Activated naive CD4-positive, alpha-beta T cell treated with anti-CD3 and anti-CD28 coated beads, Interleukin-2, amount 10 ng/mL, durations not matched to agents 7 days and 5 days (primary cell): Measurements from ENCODE around the gene XRCC4.

Experiments
- CTCF ChIA-PET: fragments of 350-600 bp; sonication (Branson Sonifier 250); formaldehyde crosslinking; loops from one replicate; lab custom pipeline; 2021; ENCODE audit warnings: antibody characterized with exemption; lab: Charles Lee
- DNase-seq: peaks from one replicate; pipeline ENCODE4 v3.0.0-alpha.2; 2020
- H3K27ac Mint-ChIP-seq: one replicate; pipeline ENCODE4 v1.8.0; 2021; ENCODE audit warnings: mild to moderate bottlenecking, moderate library complexity, mixed read lengths
- H3K27me3 Mint-ChIP-seq: one replicate; pipeline ENCODE4 v1.8.0; 2021; ENCODE audit warnings: mild to moderate bottlenecking, mixed read lengths
- H3K36me3 Mint-ChIP-seq: one replicate; pipeline ENCODE4 v1.8.0; 2021; ENCODE audit warnings: mixed read lengths
- H3K4me1 Mint-ChIP-seq: one replicate; pipeline ENCODE4 v1.8.0; 2021; ENCODE audit warnings: mixed read lengths
- H3K4me3 Mint-ChIP-seq: one replicate; pipeline ENCODE4 v1.8.0; 2021; ENCODE audit warnings: mild to moderate bottlenecking, moderate library complexity, mixed read lengths
- H3K9me3 Mint-ChIP-seq: one replicate; pipeline ENCODE4 v1.8.0; 2021; ENCODE audit warnings: mixed read lengths

The XRCC4 gene

GRCh38 chr5:83265318-83265717 lies 188.0 kb downstream of the XRCC4 start:
- Mint-ChIP-seq H3K36me3 (peaks cover 3% of the 10 kb centered on the region), H3K9me3 (no peaks in the 10 kb centered on the region), H3K27ac (no peak overlapping the region), H3K27me3 (no peaks in the 10 kb centered on the region), H3K4me1 (no peaks in the 10 kb centered on the region), H3K4me3 (no peak overlapping the region)
- CTCF ChIA-PET: no interaction called here
- DNase-seq: no peak

- H3K9me3 Mint-ChIP-seq: no peaks in the 10 kb centered on the region
- no peak for DNase-seq
- CTCF ChIA-PET: no interaction called here
- H3K36me3 Mint-ChIP-seq: no peaks in the 10 kb centered on the region
- no peak overlapping the region for H3K27ac Mint-ChIP-seq
- no peaks in the 10 kb centered on the region for H3K4me1 Mint-ChIP-seq
- H3K27me3 Mint-ChIP-seq: no peaks in the 10 kb centered on the region
- H3K4me3 Mint-ChIP-seq: no peak overlapping the region
Observed at GRCh38 chr5:83270311-83270710, 193.0 kb downstream of the XRCC4 start.

GRCh38 chr5:83277154-83277553 lies 199.8 kb downstream of the XRCC4 start:
- H3K9me3 Mint-ChIP-seq: no peaks in the 10 kb centered on the region
- CTCF ChIA-PET: no interaction called here
- H3K4me3 Mint-ChIP-seq: no peak overlapping the region
- H3K36me3 Mint-ChIP-seq: no peaks in the 10 kb centered on the region
- no peaks in the 10 kb centered on the region for H3K4me1 Mint-ChIP-seq
- no peak overlapping the region for H3K27ac Mint-ChIP-seq
- H3K27me3 Mint-ChIP-seq: no peaks in the 10 kb centered on the region
- DNase-seq: no peak

- Mint-ChIP-seq H3K9me3 (no peaks in the 10 kb centered on the region), H3K4me3 (no peak overlapping the region), H3K27me3 (no peaks in the 10 kb centered on the region), H3K27ac (no peak overlapping the region), H3K4me1 (no peaks in the 10 kb centered on the region), H3K36me3 (no peaks in the 10 kb centered on the region)
- CTCF ChIA-PET: no interaction called here
- DNase-seq: no peak
Observed at GRCh38 chr5:83277953-83278352, 200.6 kb downstream of the XRCC4 start.

GRCh38 chr5:83281176-83281575 lies 203.8 kb downstream of the XRCC4 start:
- CTCF ChIA-PET: interaction anchor here (0.6 kb wide), 1 partner anchor 535 kb away, joined by 3 read pairs; no protein-coding TSS in a partner anchor
- no peak for DNase-seq
- H3K9me3 Mint-ChIP-seq: no peaks in the 10 kb centered on the region
- H3K36me3 Mint-ChIP-seq: no peaks in the 10 kb centered on the region
- no peaks in the 10 kb centered on the region for H3K4me1 Mint-ChIP-seq
- no peak overlapping the region for H3K4me3 Mint-ChIP-seq
- no peak overlapping the region for H3K27ac Mint-ChIP-seq
- H3K27me3 Mint-ChIP-seq: no peaks in the 10 kb centered on the region

GRCh38 chr5:83281658-83282057 lies 204.3 kb downstream of the XRCC4 start:
- Mint-ChIP-seq H3K9me3 (no peaks in the 10 kb centered on the region), H3K36me3 (no peaks in the 10 kb centered on the region), H3K4me1 (no peaks in the 10 kb centered on the region), H3K27me3 (no peaks in the 10 kb centered on the region), H3K4me3 (no peak overlapping the region), H3K27ac (no peak overlapping the region)
- CTCF ChIA-PET: no interaction called here
- DNase-seq: no peak

GRCh38 chr5:83283761-83284160 lies 206.4 kb downstream of the XRCC4 start:
- no peak for DNase-seq
- no peak overlapping the region for H3K4me3 Mint-ChIP-seq

GRCh38 chr5:83285661-83286398 lies 208.5 kb downstream of the XRCC4 start:
- Mint-ChIP-seq H3K27ac (no peak overlapping the region), H3K9me3 (no peaks in the 10 kb centered on the region), H3K36me3 (no peaks in the 10 kb centered on the region), H3K4me1 (no peaks in the 10 kb centered on the region), H3K27me3 (no peaks in the 10 kb centered on the region), H3K4me3 (no peak overlapping the region)
- DNase-seq: no peak
- CTCF ChIA-PET: no interaction called here

More at GRCh38 chr5:83283761-83284160, 206.4 kb downstream of the XRCC4 start:
- Mint-ChIP-seq H3K27ac (no peak overlapping the region), H3K36me3 (no peaks in the 10 kb centered on the region), H3K9me3 (no peaks in the 10 kb centered on the region), H3K27me3 (no peaks in the 10 kb centered on the region), H3K4me1 (no peaks in the 10 kb centered on the region)
- CTCF ChIA-PET: no interaction called here

- CTCF ChIA-PET: no interaction called here
- no peaks in the 10 kb centered on the region for H3K9me3 Mint-ChIP-seq
- no peaks in the 10 kb centered on the region for H3K4me1 Mint-ChIP-seq
- H3K36me3 Mint-ChIP-seq: no peaks in the 10 kb centered on the region
- no peak overlapping the region for H3K27ac Mint-ChIP-seq
- no peak overlapping the region for H3K4me3 Mint-ChIP-seq
- H3K27me3 Mint-ChIP-seq: no peaks in the 10 kb centered on the region
- DNase-seq: no peak
Observed at GRCh38 chr5:83294246-83294645, 216.9 kb downstream of the XRCC4 start.

- peaks cover 7% of the 10 kb centered on the region for H3K4me1 Mint-ChIP-seq
- no peak overlapping the region for H3K27ac Mint-ChIP-seq
Observed at GRCh38 chr5:83299353-83299752, 222.0 kb downstream of the XRCC4 start.

GRCh38 chr5:83306572-83307241 lies 229.4 kb downstream of the XRCC4 start:
- no peak overlapping the region for H3K27ac Mint-ChIP-seq
- no peak for DNase-seq
- CTCF ChIA-PET: no interaction called here
- no peaks in the 10 kb centered on the region for H3K9me3 Mint-ChIP-seq
- no peaks in the 10 kb centered on the region for H3K4me1 Mint-ChIP-seq
- no peaks in the 10 kb centered on the region for H3K36me3 Mint-ChIP-seq
- no peak overlapping the region for H3K4me3 Mint-ChIP-seq
- H3K27me3 Mint-ChIP-seq: no peaks in the 10 kb centered on the region

More at GRCh38 chr5:83299353-83299752, 222.0 kb downstream of the XRCC4 start:
- H3K9me3 Mint-ChIP-seq: no peaks in the 10 kb centered on the region
- CTCF ChIA-PET: no interaction called here
- no peaks in the 10 kb centered on the region for H3K36me3 Mint-ChIP-seq
- no peak overlapping the region for H3K4me3 Mint-ChIP-seq
- H3K27me3 Mint-ChIP-seq: no peaks in the 10 kb centered on the region
- no peak for DNase-seq

- no peaks in the 10 kb centered on the region for H3K36me3 Mint-ChIP-seq
- no peaks in the 10 kb centered on the region for H3K4me1 Mint-ChIP-seq
- H3K9me3 Mint-ChIP-seq: peaks cover 4% of the 10 kb centered on the region
- no peak for DNase-seq
- H3K4me3 Mint-ChIP-seq: no peak overlapping the region
- no peak overlapping the region for H3K27ac Mint-ChIP-seq
- CTCF ChIA-PET: no interaction called here
- H3K27me3 Mint-ChIP-seq: no peaks in the 10 kb centered on the region
Observed at GRCh38 chr5:83312663-83313062, 235.3 kb downstream of the XRCC4 start.

- H3K27me3 Mint-ChIP-seq: no peaks in the 10 kb centered on the region
- CTCF ChIA-PET: no interaction called here
- peaks cover 4% of the 10 kb centered on the region for H3K9me3 Mint-ChIP-seq
- no peak overlapping the region for H3K4me3 Mint-ChIP-seq
- no peaks in the 10 kb centered on the region for H3K4me1 Mint-ChIP-seq
- no peak for DNase-seq
- H3K27ac Mint-ChIP-seq: no peak overlapping the region
- H3K36me3 Mint-ChIP-seq: no peaks in the 10 kb centered on the region
Observed at GRCh38 chr5:83313436-83313835, 236.1 kb downstream of the XRCC4 start.

GRCh38 chr5:83321483-83322055 lies 244.2 kb downstream of the XRCC4 start:
- no peak overlapping the region for H3K4me3 Mint-ChIP-seq
- CTCF ChIA-PET: no interaction called here
- H3K27ac Mint-ChIP-seq: no peak overlapping the region
- no peak for DNase-seq
- no peaks in the 10 kb centered on the region for H3K36me3 Mint-ChIP-seq
- no peaks in the 10 kb centered on the region for H3K4me1 Mint-ChIP-seq
- H3K27me3 Mint-ChIP-seq: no peaks in the 10 kb centered on the region
- H3K9me3 Mint-ChIP-seq: no peaks in the 10 kb centered on the region
